ENCODE results near the gene FRMPD1.

FRMPD1 gene

GRCh38 chr9:37639841-37640240 is 10.9 kb upstream of the FRMPD1 start:
- WGBS, 2 donors (ENCODE audit: extremely low coverage in 2 of 2, insufficient read length in 2 of 2, insufficient replicate concordance in 1 of 2): no CpG with 5 or more reads among the region's 3 CpGs
- no peaks in the 10 kb centered on the region for H3K9me3 ChIP-seq (replicated peaks in 1 of 2; ENCODE audit: control insufficient read depth in 2 of 2, insufficient read depth in 1 of 2, low read depth in 1 of 2, low read length in 2 of 2)
- H3K14ac ChIP-seq (ENCODE audit: low read length): no peak overlapping the region
- H3K4me1 ChIP-seq (ENCODE audit: control insufficient read depth in 2 of 2, insufficient read depth in 1 of 2, low read depth in 1 of 2, low read length in 2 of 2): no peaks in the 10 kb centered on the region
- no peaks in the 10 kb centered on the region for H3K79me1 ChIP-seq (ENCODE audit: low read depth, low read length)
- no peak overlapping the region for H2BK120ac ChIP-seq (ENCODE audit: low read depth, low read length)
- H2BK15ac ChIP-seq (ENCODE audit: low read length): no peak overlapping the region
- H2AK5ac ChIP-seq (ENCODE audit: low read depth, low read length): no peak overlapping the region
- H3K36me3 ChIP-seq (replicated peaks in 1 of 2; ENCODE audit: control insufficient read depth in 2 of 2, insufficient read depth in 2 of 2, low read length in 2 of 2): no peaks in the 10 kb centered on the region
- no peak overlapping the region for H2BK12ac ChIP-seq (ENCODE audit: low read length)
- H2AFZ ChIP-seq (ENCODE audit: low read length): no peak overlapping the region
- H3K27me3 ChIP-seq (ENCODE audit: control insufficient read depth in 3 of 3, insufficient read depth in 3 of 3, low read depth in 1 of 3, low read length in 3 of 3): peaks cover 0 to 43% (median 0%) of the 10 kb centered on the region in 3 experiments
- H3K23ac ChIP-seq (ENCODE audit: low read depth, low read length, poor library complexity): no peak overlapping the region
- H2BK5ac ChIP-seq (ENCODE audit: low read length): no peak overlapping the region
- no peak overlapping the region for H3K4me3 ChIP-seq (ENCODE audit: low read length in 2 of 2)
- H3K18ac ChIP-seq (ENCODE audit: low read length): no peak overlapping the region
- H4K91ac ChIP-seq (ENCODE audit: low read depth, low read length, poor library complexity): no peak overlapping the region
- no peak overlapping the region for H3K4ac ChIP-seq (ENCODE audit: low read length)
- no peak overlapping the region for H3K27ac ChIP-seq (replicated peaks; ENCODE audit: low read length)
- no peak overlapping the region for H4K8ac ChIP-seq (ENCODE audit: low read depth, low read length)
- no peak overlapping the region for H3K9ac ChIP-seq (ENCODE audit: low read depth, low read length, poor library complexity)
- H3K4me2 ChIP-seq (ENCODE audit: insufficient read depth, low read length, poor library complexity, severe bottlenecking): no peak overlapping the region
- DNase-seq (ENCODE audit: low spot score): no peak

GRCh38 chr9:37640246-37640645 is 10.5 kb upstream of the FRMPD1 start:
- Histone ChIP-seq H3K27me3 (ENCODE audit: control insufficient read depth in 3 of 3, insufficient read depth in 3 of 3, low read depth in 1 of 3, low read length in 3 of 3) (peaks cover 0 to 45% (median 0%) of the 10 kb centered on the region in 3 experiments), H2BK120ac (ENCODE audit: low read depth, low read length) (no peak overlapping the region), H4K91ac (ENCODE audit: low read depth, low read length, poor library complexity) (no peak overlapping the region), H3K4me3 (ENCODE audit: low read length in 2 of 2) (no peak overlapping the region), H3K23ac (ENCODE audit: low read depth, low read length, poor library complexity) (no peak overlapping the region), H3K18ac (ENCODE audit: low read length) (no peak overlapping the region), H2BK12ac (ENCODE audit: low read length) (no peak overlapping the region), H2AK5ac (ENCODE audit: low read depth, low read length) (no peak overlapping the region), H4K8ac (ENCODE audit: low read depth, low read length) (no peak overlapping the region), H2BK15ac (ENCODE audit: low read length) (no peak overlapping the region), H3K4ac (ENCODE audit: low read length) (no peak overlapping the region), H3K9ac (ENCODE audit: low read depth, low read length, poor library complexity) (no peak overlapping the region), H3K79me1 (ENCODE audit: low read depth, low read length) (no peaks in the 10 kb centered on the region), H3K4me2 (ENCODE audit: insufficient read depth, low read length, poor library complexity, severe bottlenecking) (no peak overlapping the region), H3K27ac (replicated peaks; ENCODE audit: low read length) (no peak overlapping the region), H3K14ac (ENCODE audit: low read length) (no peak overlapping the region), H3K36me3 (replicated peaks in 1 of 2; ENCODE audit: control insufficient read depth in 2 of 2, insufficient read depth in 2 of 2, low read length in 2 of 2) (no peaks in the 10 kb centered on the region), H2BK5ac (ENCODE audit: low read length) (no peak overlapping the region), H3K9me3 (replicated peaks in 1 of 2; ENCODE audit: control insufficient read depth in 2 of 2, insufficient read depth in 1 of 2, low read depth in 1 of 2, low read length in 2 of 2) (no peaks in the 10 kb centered on the region), H2AFZ (ENCODE audit: low read length) (no peak overlapping the region), H3K4me1 (ENCODE audit: control insufficient read depth in 2 of 2, insufficient read depth in 1 of 2, low read depth in 1 of 2, low read length in 2 of 2) (no peaks in the 10 kb centered on the region)
- WGBS, 2 donors (ENCODE audit: extremely low coverage in 2 of 2, insufficient read length in 2 of 2, insufficient replicate concordance in 1 of 2): no CpG with 5 or more reads among the region's 3 CpGs
- no peak for DNase-seq (ENCODE audit: low spot score)

- H3K27me3 ChIP-seq (ENCODE audit: control insufficient read depth in 3 of 3, insufficient read depth in 3 of 3, low read depth in 1 of 3, low read length in 3 of 3): peaks cover 0 to 54% (median 3%) of the 10 kb centered on the region in 3 experiments
- no peaks in the 10 kb centered on the region for H3K4me1 ChIP-seq (ENCODE audit: control insufficient read depth in 2 of 2, insufficient read depth in 1 of 2, low read depth in 1 of 2, low read length in 2 of 2)
- H3K4me2 ChIP-seq (ENCODE audit: insufficient read depth, low read length, poor library complexity, severe bottlenecking): no peak overlapping the region
- H3K14ac ChIP-seq (ENCODE audit: low read length): no peak overlapping the region
- H3K23ac ChIP-seq (ENCODE audit: low read depth, low read length, poor library complexity): no peak overlapping the region
- H2AK5ac ChIP-seq (ENCODE audit: low read depth, low read length): no peak overlapping the region
- H3K4ac ChIP-seq (ENCODE audit: low read length): no peak overlapping the region
- no peaks in the 10 kb centered on the region for H3K36me3 ChIP-seq (replicated peaks in 1 of 2; ENCODE audit: control insufficient read depth in 2 of 2, insufficient read depth in 2 of 2, low read length in 2 of 2)
- no peak overlapping the region for H4K91ac ChIP-seq (ENCODE audit: low read depth, low read length, poor library complexity)
- no CpG with 5 or more reads among the region's 3 CpGs for WGBS, 2 donors (ENCODE audit: extremely low coverage in 2 of 2, insufficient read length in 2 of 2, insufficient replicate concordance in 1 of 2)
- H4K8ac ChIP-seq (ENCODE audit: low read depth, low read length): no peak overlapping the region
- H2BK120ac ChIP-seq (ENCODE audit: low read depth, low read length): no peak overlapping the region
- no peak overlapping the region for H3K18ac ChIP-seq (ENCODE audit: low read length)
- no peak for DNase-seq (ENCODE audit: low spot score)
- H3K4me3 ChIP-seq (ENCODE audit: low read length in 2 of 2): no peak overlapping the region
- no peak overlapping the region for H2BK12ac ChIP-seq (ENCODE audit: low read length)
- no peak overlapping the region for H3K27ac ChIP-seq (replicated peaks; ENCODE audit: low read length)
- H2AFZ ChIP-seq (ENCODE audit: low read length): no peak overlapping the region
- H2BK5ac ChIP-seq (ENCODE audit: low read length): no peak overlapping the region
- H2BK15ac ChIP-seq (ENCODE audit: low read length): no peak overlapping the region
- H3K9me3 ChIP-seq (replicated peaks in 1 of 2; ENCODE audit: control insufficient read depth in 2 of 2, insufficient read depth in 1 of 2, low read depth in 1 of 2, low read length in 2 of 2): no peaks in the 10 kb centered on the region
- no peaks in the 10 kb centered on the region for H3K79me1 ChIP-seq (ENCODE audit: low read depth, low read length)
- H3K9ac ChIP-seq (ENCODE audit: low read depth, low read length, poor library complexity): no peak overlapping the region
Observed at GRCh38 chr9:37641331-37641730, 9.4 kb upstream of the FRMPD1 start.

GRCh38 chr9:37643214-37643613 is 7.5 kb upstream of the FRMPD1 start:
- Histone ChIP-seq H3K79me1 (ENCODE audit: low read depth, low read length) (no peaks in the 10 kb centered on the region), H2AK5ac (ENCODE audit: low read depth, low read length) (no peak overlapping the region), H2AFZ (ENCODE audit: low read length) (no peak overlapping the region), H3K18ac (ENCODE audit: low read length) (no peak overlapping the region), H3K27ac (replicated peaks; ENCODE audit: low read length) (no peak overlapping the region), H3K23ac (ENCODE audit: low read depth, low read length, poor library complexity) (no peak overlapping the region), H2BK5ac (ENCODE audit: low read length) (no peak overlapping the region), H3K4me2 (ENCODE audit: insufficient read depth, low read length, poor library complexity, severe bottlenecking) (no peak overlapping the region), H4K8ac (ENCODE audit: low read depth, low read length) (no peak overlapping the region), H3K4me3 (ENCODE audit: low read length in 2 of 2) (no peak overlapping the region), H3K9me3 (replicated peaks in 1 of 2; ENCODE audit: control insufficient read depth in 2 of 2, insufficient read depth in 1 of 2, low read depth in 1 of 2, low read length in 2 of 2) (no peaks in the 10 kb centered on the region), H3K4ac (ENCODE audit: low read length) (no peak overlapping the region), H3K36me3 (replicated peaks in 1 of 2; ENCODE audit: control insufficient read depth in 2 of 2, insufficient read depth in 2 of 2, low read length in 2 of 2) (no peaks in the 10 kb centered on the region), H2BK12ac (ENCODE audit: low read length) (no peak overlapping the region), H3K14ac (ENCODE audit: low read length) (no peak overlapping the region), H2BK15ac (ENCODE audit: low read length) (no peak overlapping the region), H3K4me1 (ENCODE audit: control insufficient read depth in 2 of 2, insufficient read depth in 1 of 2, low read depth in 1 of 2, low read length in 2 of 2) (no peaks in the 10 kb centered on the region), H3K9ac (ENCODE audit: low read depth, low read length, poor library complexity) (no peak overlapping the region), H2BK120ac (ENCODE audit: low read depth, low read length) (no peak overlapping the region), H3K27me3 (ENCODE audit: control insufficient read depth in 3 of 3, insufficient read depth in 3 of 3, low read depth in 1 of 3, low read length in 3 of 3) (peaks cover 0 to 68% (median 4%) of the 10 kb centered on the region in 3 experiments), H4K91ac (ENCODE audit: low read depth, low read length, poor library complexity) (no peak overlapping the region)
- no peak for DNase-seq (ENCODE audit: low spot score)

All from neuronal stem cell (in vitro differentiated cells).